ENCODE data around the gene NTM. TPM values are rescaled to one million over a fixed set of nuclear protein-coding genes. Genes with fewer than 3 reads are reported as not detected.

The NTM gene
- total and polyA plus RNA-seq, 2 experiments from 2014 or later, result 2.2 to 4.9 TPM

- H3K4me3 ChIP-seq, result no peak overlapping the region
- H3K79me2 ChIP-seq, result no peaks in the 10 kb centered on the region
- no peaks in the 10 kb centered on the region for H3K4me1 ChIP-seq (ENCODE audit: insufficient read depth)
- no peak overlapping the region for H2AFZ ChIP-seq
- WGBS (ENCODE audit: low lambda C conversion rate, missing lambda C conversion rate), result 86% methylated on average over 5 of the region's 5 CpGs
- H3K27me3 ChIP-seq, result no peaks in the 10 kb centered on the region
- no peak overlapping the region for H3K27ac ChIP-seq
- no peaks in the 10 kb centered on the region for H3K9me2 ChIP-seq (replicated peaks; ENCODE audit: insufficient read depth)
- no peak overlapping the region for H3K4me2 ChIP-seq
- no peaks in the 10 kb centered on the region for H3K9me3 ChIP-seq (ENCODE audit: low read depth)
- H3K36me3 ChIP-seq (replicated peaks; ENCODE audit: insufficient read depth, low read depth), result no peaks in the 10 kb centered on the region
- DNase-seq (ENCODE audit: low spot score), result no peak
- no peaks in the 10 kb centered on the region for H4K20me1 ChIP-seq (ENCODE audit: insufficient read depth, poor library complexity, severe bottlenecking)
- peak; percentile 17 for TF ChIP-seq CTCF (IDR thresholded peaks at IDR 0.05; ENCODE audit: poor library complexity)
- no peak for TF ChIP-seq EZH2phosphoT487 (IDR thresholded peaks at IDR 0.05; ENCODE audit: low read depth, severe bottlenecking, unreplicated experiment)
These were observed 259.6 kb downstream of the NTM start for GRCh38 chr11:131629925-131630540.

GRCh38 chr11:131632971-131633370 lies 262.6 kb downstream of the NTM start:
- Histone ChIP-seq H2AFZ (no peak overlapping the region), H3K9me3 (ENCODE audit: low read depth) (no peaks in the 10 kb centered on the region), H3K36me3 (replicated peaks; ENCODE audit: insufficient read depth, low read depth) (no peaks in the 10 kb centered on the region), H3K4me2 (no peak overlapping the region), H3K79me2 (no peaks in the 10 kb centered on the region), H3K27me3 (no peaks in the 10 kb centered on the region), H3K4me1 (ENCODE audit: insufficient read depth) (no peaks in the 10 kb centered on the region), H4K20me1 (ENCODE audit: insufficient read depth, poor library complexity, severe bottlenecking) (no peaks in the 10 kb centered on the region), H3K4me3 (no peak overlapping the region), H3K9me2 (replicated peaks; ENCODE audit: insufficient read depth) (no peaks in the 10 kb centered on the region), H3K27ac (no peak overlapping the region)
- no peak for TF ChIP-seq CTCF (IDR thresholded peaks at IDR 0.05; ENCODE audit: poor library complexity)
- no peak for TF ChIP-seq EZH2phosphoT487 (IDR thresholded peaks at IDR 0.05; ENCODE audit: low read depth, severe bottlenecking, unreplicated experiment)
- TF ChIP-seq EZH2 (IDR thresholded peaks at IDR 0.05; ENCODE audit: borderline replicate concordance), result no peak
- 96% methylated on average over 2 of the region's 2 CpGs for WGBS (ENCODE audit: low lambda C conversion rate, missing lambda C conversion rate)
- DNase-seq (ENCODE audit: low spot score), result no peak

GRCh38 chr11:131633921-131634715 lies 263.7 kb downstream of the NTM start:
- Histone ChIP-seq H3K4me3 (no peak overlapping the region), H3K9me2 (replicated peaks; ENCODE audit: insufficient read depth) (no peaks in the 10 kb centered on the region), H3K4me1 (ENCODE audit: insufficient read depth) (no peaks in the 10 kb centered on the region), H2AFZ (no peak overlapping the region), H3K36me3 (replicated peaks; ENCODE audit: insufficient read depth, low read depth) (no peaks in the 10 kb centered on the region), H3K27ac (no peak overlapping the region), H3K4me2 (no peak overlapping the region), H3K27me3 (no peaks in the 10 kb centered on the region), H3K9me3 (ENCODE audit: low read depth) (no peaks in the 10 kb centered on the region), H4K20me1 (ENCODE audit: insufficient read depth, poor library complexity, severe bottlenecking) (no peaks in the 10 kb centered on the region), H3K79me2 (no peaks in the 10 kb centered on the region)
- WGBS (ENCODE audit: low lambda C conversion rate, missing lambda C conversion rate), result 82% methylated on average over 8 of the region's 8 CpGs
- no peak for DNase-seq (ENCODE audit: low spot score)
- TF ChIP-seq EZH2phosphoT487 (IDR thresholded peaks at IDR 0.05; ENCODE audit: low read depth, severe bottlenecking, unreplicated experiment) (no peak), CTCF (IDR thresholded peaks at IDR 0.05; ENCODE audit: poor library complexity) (no peak), EZH2 (IDR thresholded peaks at IDR 0.05; ENCODE audit: borderline replicate concordance) (no peak)

Measured in hepatocyte (in vitro differentiated cells).